ENCODE measurements around the gene BTC.

Gene BTC

DNA sequence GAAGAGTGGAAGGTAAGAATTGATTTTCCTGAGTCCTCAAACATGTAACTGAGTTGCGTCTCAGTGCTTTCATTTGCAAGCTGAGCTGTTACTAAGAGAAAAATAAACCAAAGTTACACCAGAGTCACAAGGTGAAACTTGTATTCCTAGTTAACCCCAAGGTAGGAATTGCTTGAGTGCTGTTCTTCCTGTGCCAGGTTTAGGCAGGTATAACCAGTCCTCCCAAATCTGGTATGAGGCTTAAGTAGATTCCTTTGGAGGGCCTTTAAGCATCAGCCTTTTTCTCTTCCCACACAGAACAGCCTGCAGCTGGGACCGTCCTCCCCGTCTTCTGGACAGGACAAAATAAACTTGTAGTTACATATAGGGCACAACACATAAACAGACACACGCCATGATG, 2.3 kb upstream of the BTC start:
- H3K4me3 ChIP-seq (ENCODE audit: low read depth, low read length) = no peak overlapping the region

DNA sequence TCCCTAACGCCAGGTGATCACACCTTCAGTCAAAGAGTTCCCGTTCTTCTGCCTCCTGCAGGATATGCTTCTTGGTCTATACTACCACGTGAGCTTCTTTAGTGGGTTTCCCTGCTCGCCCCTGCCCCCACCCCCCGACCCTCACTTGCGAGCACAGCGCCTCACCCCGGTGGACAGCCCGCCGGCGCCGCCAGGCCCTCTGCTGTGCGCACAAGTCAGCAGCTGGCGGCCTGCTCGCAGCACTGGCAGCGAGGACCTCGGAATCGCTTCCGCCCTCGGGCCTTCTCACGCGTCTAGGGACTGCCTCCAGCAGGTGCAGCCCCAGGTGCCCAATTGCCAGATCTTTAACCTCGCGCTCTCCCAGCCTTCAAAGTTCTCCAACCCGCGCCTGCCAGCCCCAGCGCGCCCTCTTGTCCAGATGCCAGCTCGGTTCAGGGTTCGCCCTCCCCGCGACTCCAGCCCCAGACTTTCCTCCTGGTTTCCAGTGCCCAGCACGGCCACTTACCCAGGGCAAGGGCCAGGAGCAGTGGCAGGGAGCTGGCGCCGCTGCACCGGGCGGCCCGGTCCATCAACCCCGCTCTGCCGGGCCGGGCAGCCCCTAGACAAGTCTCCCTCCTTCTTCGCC, 454 bp downstream of the BTC start:
- H3K9ac ChIP-seq (ENCODE audit: low read length) = peak overlapping the region; percentile 51
- H3K9me3 ChIP-seq (ENCODE audit: control insufficient read depth, insufficient read depth, low read depth, low read length) = no peaks in the 10 kb centered on the region
- peaks cover 13% of the 10 kb centered on the region for H3K4me1 ChIP-seq (ENCODE audit: control insufficient read depth, insufficient read depth, low read length)
- H3K27me3 ChIP-seq (ENCODE audit: control insufficient read depth, insufficient read depth, low read length) = peaks cover 44% of the 10 kb centered on the region
- H3K36me3 ChIP-seq (ENCODE audit: control insufficient read depth, insufficient read depth, low read length) = no peaks in the 10 kb centered on the region
- peak overlapping the region; percentile 73 for H3K4me3 ChIP-seq (ENCODE audit: low read depth, low read length)
- H3K27ac ChIP-seq (ENCODE audit: low read depth, low read length) = no peak overlapping the region

More for the DNA sequence above, 2.3 kb upstream of the BTC start:
- Histone ChIP-seq H3K36me3 (ENCODE audit: control insufficient read depth, insufficient read depth, low read length) (no peaks in the 10 kb centered on the region), H3K9me3 (ENCODE audit: control insufficient read depth, insufficient read depth, low read depth, low read length) (no peaks in the 10 kb centered on the region), H3K4me1 (ENCODE audit: control insufficient read depth, insufficient read depth, low read length) (peaks cover 13% of the 10 kb centered on the region), H3K27ac (ENCODE audit: low read depth, low read length) (no peak overlapping the region), H3K27me3 (ENCODE audit: control insufficient read depth, insufficient read depth, low read length) (peaks cover 43% of the 10 kb centered on the region), H3K9ac (ENCODE audit: low read length) (no peak overlapping the region)

- Histone ChIP-seq H3K9ac (ENCODE audit: low read length) (no peak overlapping the region), H3K9me3 (ENCODE audit: control insufficient read depth, insufficient read depth, low read depth, low read length) (no peaks in the 10 kb centered on the region), H3K36me3 (ENCODE audit: control insufficient read depth, insufficient read depth, low read length) (no peaks in the 10 kb centered on the region), H3K27ac (ENCODE audit: low read depth, low read length) (no peak overlapping the region), H3K4me3 (ENCODE audit: low read depth, low read length) (no peak overlapping the region), H3K27me3 (ENCODE audit: control insufficient read depth, insufficient read depth, low read length) (peaks cover 41% of the 10 kb centered on the region), H3K4me1 (ENCODE audit: control insufficient read depth, insufficient read depth, low read length) (peaks cover 13% of the 10 kb centered on the region)
These were observed 3.7 kb downstream of the BTC start for GRCh38 chr4:74790652-74791051.

DNA sequence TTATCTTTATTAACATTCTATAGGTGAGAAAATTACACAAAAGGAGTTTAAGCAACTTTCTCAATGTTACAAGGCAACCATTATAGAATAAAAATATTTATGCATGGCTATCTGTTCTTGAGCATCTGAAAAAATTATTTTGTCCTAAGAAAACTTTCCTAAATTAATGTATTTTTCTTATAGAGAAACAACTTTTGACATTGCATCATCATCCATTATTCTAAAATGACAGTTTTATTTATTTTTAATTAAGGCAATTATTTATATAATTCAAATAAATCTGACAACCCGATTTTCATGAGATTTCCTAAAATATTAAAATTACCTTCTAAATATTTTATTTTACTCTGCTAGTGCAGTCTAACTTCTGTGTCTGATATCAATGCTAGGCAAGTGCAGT, 4.8 kb downstream of the BTC start:
- Histone ChIP-seq H3K9me3 (ENCODE audit: control insufficient read depth, insufficient read depth, low read depth, low read length) (no peaks in the 10 kb centered on the region), H3K27me3 (ENCODE audit: control insufficient read depth, insufficient read depth, low read length) (peaks cover 30% of the 10 kb centered on the region), H3K4me1 (ENCODE audit: control insufficient read depth, insufficient read depth, low read length) (peaks cover 13% of the 10 kb centered on the region)

DNA sequence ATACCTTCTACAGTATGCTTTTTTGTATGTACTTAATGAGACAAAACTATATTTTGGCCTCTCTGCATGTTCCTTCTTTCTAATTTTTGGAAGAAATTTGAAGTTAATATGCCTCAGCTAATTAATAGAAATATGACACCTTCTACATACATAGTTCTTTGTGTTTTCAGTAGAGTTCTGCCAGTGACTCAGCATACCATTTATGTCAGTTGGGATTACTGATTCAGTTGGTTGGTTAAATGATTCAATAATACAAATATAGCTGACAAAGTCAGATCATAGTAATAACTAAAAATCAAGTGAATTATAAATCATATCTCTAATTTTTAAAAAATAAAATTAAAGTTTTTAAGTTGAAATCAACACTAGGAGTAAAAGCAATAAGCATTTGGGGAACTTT, 16.8 kb downstream of the BTC start:
- H3K27ac ChIP-seq (ENCODE audit: low read depth, low read length) = no peak overlapping the region
- H3K36me3 ChIP-seq (ENCODE audit: control insufficient read depth, insufficient read depth, low read length) = no peaks in the 10 kb centered on the region
- no peaks in the 10 kb centered on the region for H3K4me1 ChIP-seq (ENCODE audit: control insufficient read depth, insufficient read depth, low read length)
- no peak overlapping the region for H3K4me3 ChIP-seq (ENCODE audit: low read depth, low read length)
- no peaks in the 10 kb centered on the region for H3K27me3 ChIP-seq (ENCODE audit: control insufficient read depth, insufficient read depth, low read length)
- no peak overlapping the region for H3K9ac ChIP-seq (ENCODE audit: low read length)
- H3K9me3 ChIP-seq (ENCODE audit: control insufficient read depth, insufficient read depth, low read depth, low read length) = no peaks in the 10 kb centered on the region

More for the DNA sequence above, 4.8 kb downstream of the BTC start:
- no peak overlapping the region for H3K27ac ChIP-seq (ENCODE audit: low read depth, low read length)
- no peak overlapping the region for H3K9ac ChIP-seq (ENCODE audit: low read length)
- H3K4me3 ChIP-seq (ENCODE audit: low read depth, low read length) = no peak overlapping the region
- no peaks in the 10 kb centered on the region for H3K36me3 ChIP-seq (ENCODE audit: control insufficient read depth, insufficient read depth, low read length)

- no peaks in the 10 kb centered on the region for H3K9me3 ChIP-seq (ENCODE audit: control insufficient read depth, insufficient read depth, low read depth, low read length)
- no peak overlapping the region for H3K9ac ChIP-seq (ENCODE audit: low read length)
- H3K36me3 ChIP-seq (ENCODE audit: control insufficient read depth, insufficient read depth, low read length) = no peaks in the 10 kb centered on the region
- H3K4me3 ChIP-seq (ENCODE audit: low read depth, low read length) = no peak overlapping the region
- H3K4me1 ChIP-seq (ENCODE audit: control insufficient read depth, insufficient read depth, low read length) = no peaks in the 10 kb centered on the region
- H3K27ac ChIP-seq (ENCODE audit: low read depth, low read length) = no peak overlapping the region
- no peaks in the 10 kb centered on the region for H3K27me3 ChIP-seq (ENCODE audit: control insufficient read depth, insufficient read depth, low read length)
These were observed 21.5 kb downstream of the BTC start for GRCh38 chr4:74772783-74773182.

DNA sequence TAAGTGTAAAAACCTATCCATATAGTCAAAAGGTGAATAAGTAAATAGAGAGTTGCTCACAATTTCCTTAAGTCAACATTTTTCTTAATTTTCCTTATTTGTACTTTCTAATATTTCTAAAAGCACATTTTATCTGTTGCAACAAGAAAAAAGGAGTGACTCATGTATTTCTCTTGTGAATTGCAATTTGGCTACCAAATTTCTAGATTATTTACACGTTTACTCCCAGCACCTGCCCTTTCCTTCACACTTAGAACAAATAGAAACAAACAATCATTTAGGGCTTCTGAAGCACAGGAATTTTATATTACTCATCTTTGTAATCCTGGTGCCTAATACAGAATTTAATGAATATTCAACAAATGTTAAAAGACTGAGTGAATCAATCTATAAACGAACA, 22.2 kb downstream of the BTC start:
- no peak overlapping the region for H3K4me3 ChIP-seq (ENCODE audit: low read depth, low read length)

DNA sequence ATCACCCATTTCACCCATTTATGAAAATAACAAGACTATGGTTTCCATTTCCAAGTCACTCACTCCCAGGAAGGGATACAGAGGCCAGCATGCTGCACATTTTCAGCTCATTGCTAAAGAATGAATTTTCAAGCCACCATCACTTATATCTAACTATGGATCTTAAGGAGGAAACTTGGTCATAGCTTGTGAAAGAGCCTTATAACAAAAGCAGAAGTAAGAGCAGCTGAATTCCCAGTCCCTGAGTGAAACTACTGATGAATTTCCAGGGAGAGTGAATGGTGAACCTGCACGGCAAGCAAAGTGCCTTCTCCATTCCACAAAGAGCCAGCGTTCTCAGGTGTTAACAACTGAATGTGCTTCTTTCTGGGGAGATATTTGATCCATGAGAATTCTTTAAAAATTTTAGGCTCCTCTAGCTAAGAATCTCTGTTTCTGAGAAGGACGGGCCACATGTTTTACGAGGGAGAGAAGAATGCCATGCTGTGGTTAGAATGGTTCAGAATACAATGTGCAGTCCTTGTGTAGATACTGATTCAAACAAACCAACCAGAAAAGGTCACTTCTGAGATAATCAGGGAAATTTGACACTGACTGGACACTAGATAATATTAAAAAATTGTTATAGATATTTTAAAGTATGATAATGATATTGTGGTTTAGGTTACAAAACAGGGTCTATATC, 24.0 kb downstream of the BTC start:
- Histone ChIP-seq H3K27me3 (ENCODE audit: control insufficient read depth, insufficient read depth, low read length) (no peaks in the 10 kb centered on the region), H3K4me1 (ENCODE audit: control insufficient read depth, insufficient read depth, low read length) (no peaks in the 10 kb centered on the region), H3K9me3 (ENCODE audit: control insufficient read depth, insufficient read depth, low read depth, low read length) (no peaks in the 10 kb centered on the region), H3K27ac (ENCODE audit: low read depth, low read length) (no peak overlapping the region), H3K9ac (ENCODE audit: low read length) (no peak overlapping the region), H3K36me3 (ENCODE audit: control insufficient read depth, insufficient read depth, low read length) (no peaks in the 10 kb centered on the region), H3K4me3 (ENCODE audit: low read depth, low read length) (no peak overlapping the region)

More for the DNA sequence above, 22.2 kb downstream of the BTC start:
- Histone ChIP-seq H3K27ac (ENCODE audit: low read depth, low read length) (no peak overlapping the region), H3K9me3 (ENCODE audit: control insufficient read depth, insufficient read depth, low read depth, low read length) (no peaks in the 10 kb centered on the region), H3K4me1 (ENCODE audit: control insufficient read depth, insufficient read depth, low read length) (no peaks in the 10 kb centered on the region), H3K36me3 (ENCODE audit: control insufficient read depth, insufficient read depth, low read length) (no peaks in the 10 kb centered on the region), H3K9ac (ENCODE audit: low read length) (no peak overlapping the region), H3K27me3 (ENCODE audit: control insufficient read depth, insufficient read depth, low read length) (no peaks in the 10 kb centered on the region)

DNA sequence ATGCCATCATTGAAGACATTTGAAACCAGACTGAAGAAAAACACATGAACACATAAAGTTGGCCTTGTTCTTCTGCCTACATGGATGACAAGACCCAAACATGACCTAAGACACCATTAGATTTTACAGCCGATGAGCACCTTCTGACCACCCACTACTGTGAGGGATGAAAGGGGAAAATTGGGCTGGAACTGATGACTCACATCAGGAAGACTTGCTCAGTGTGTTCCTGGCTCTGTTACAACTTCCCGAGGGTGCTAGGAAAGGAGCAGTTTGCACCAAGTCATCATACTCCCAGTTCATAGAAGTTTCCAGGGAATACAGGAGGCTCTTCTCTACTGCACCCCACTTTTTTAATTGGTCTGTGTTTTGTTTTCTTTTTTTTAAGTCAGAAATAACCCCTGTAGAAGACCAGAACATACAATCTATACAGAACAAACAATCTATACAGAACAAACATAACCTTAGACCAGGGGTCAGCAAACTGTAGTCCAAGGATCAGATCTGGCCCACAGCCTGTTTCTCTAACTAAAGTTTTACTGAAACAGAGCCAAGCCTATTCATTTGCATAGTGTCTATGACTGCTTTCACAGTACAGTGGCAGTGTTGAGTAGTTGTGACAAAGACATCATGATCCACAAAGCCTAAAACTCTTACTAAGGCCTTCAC, 25.3 kb downstream of the BTC start:
- H3K9ac ChIP-seq (ENCODE audit: low read length) = no peak overlapping the region
- H3K4me1 ChIP-seq (ENCODE audit: control insufficient read depth, insufficient read depth, low read length) = no peaks in the 10 kb centered on the region
- no peak overlapping the region for H3K4me3 ChIP-seq (ENCODE audit: low read depth, low read length)
- no peaks in the 10 kb centered on the region for H3K9me3 ChIP-seq (ENCODE audit: control insufficient read depth, insufficient read depth, low read depth, low read length)
- H3K27me3 ChIP-seq (ENCODE audit: control insufficient read depth, insufficient read depth, low read length) = no peaks in the 10 kb centered on the region
- no peaks in the 10 kb centered on the region for H3K36me3 ChIP-seq (ENCODE audit: control insufficient read depth, insufficient read depth, low read length)
- no peak overlapping the region for H3K27ac ChIP-seq (ENCODE audit: low read depth, low read length)

- no peak overlapping the region for H3K4me3 ChIP-seq (ENCODE audit: low read depth, low read length)
- H3K4me1 ChIP-seq (ENCODE audit: control insufficient read depth, insufficient read depth, low read length) = no peaks in the 10 kb centered on the region
- H3K27ac ChIP-seq (ENCODE audit: low read depth, low read length) = no peak overlapping the region
- H3K9me3 ChIP-seq (ENCODE audit: control insufficient read depth, insufficient read depth, low read depth, low read length) = no peaks in the 10 kb centered on the region
- H3K36me3 ChIP-seq (ENCODE audit: control insufficient read depth, insufficient read depth, low read length) = no peaks in the 10 kb centered on the region
- H3K9ac ChIP-seq (ENCODE audit: low read length) = no peak overlapping the region
- H3K27me3 ChIP-seq (ENCODE audit: control insufficient read depth, insufficient read depth, low read length) = no peaks in the 10 kb centered on the region
These were observed 30.2 kb downstream of the BTC start for GRCh38 chr4:74764119-74764518.

GRCh38 chr4:74758551-74759145, 35.7 kb downstream of the BTC start:
- Histone ChIP-seq H3K27ac (ENCODE audit: low read depth, low read length) (no peak overlapping the region), H3K36me3 (ENCODE audit: control insufficient read depth, insufficient read depth, low read length) (no peaks in the 10 kb centered on the region), H3K27me3 (ENCODE audit: control insufficient read depth, insufficient read depth, low read length) (no peaks in the 10 kb centered on the region), H3K4me3 (ENCODE audit: low read depth, low read length) (no peak overlapping the region), H3K9me3 (ENCODE audit: control insufficient read depth, insufficient read depth, low read depth, low read length) (no peaks in the 10 kb centered on the region), H3K4me1 (ENCODE audit: control insufficient read depth, insufficient read depth, low read length) (no peaks in the 10 kb centered on the region), H3K9ac (ENCODE audit: low read length) (no peak overlapping the region)
